Calu3 (cell line): Measurements from ENCODE around the gene KCNMB2. TPM values are rescaled to one million over a fixed set of nuclear protein-coding genes. Genes with fewer than 3 reads are reported as not detected.
"Not testable (repeated sequence)": the region's sequence is repeated elsewhere in the genome, so short reads cannot be mapped to it uniquely, and the experiment has no call there.

Experiments used
- BruUV-seq: library from RNA; stranded (reverse); fragments of 400-500 nt; replicated peaks from 2 replicates; lab custom pipeline; 2021; lab: Mats Ljungman, UMichigan
- CTCF ChIA-PET: fragments of 300-600 bp; sonication (Branson Sonifier 250); formaldehyde crosslinking; loops from one replicate; lab custom pipeline; 2022; ENCODE audit warnings: antibody characterized with exemption; lab: Charles Lee
- DNase-seq: peaks from one replicate; pipeline ENCODE4 v3.0.0; 2022
- H3K27ac Mint-ChIP-seq: one replicate; pipeline ENCODE4 v1.8.0; 2022; ENCODE audit warnings: mixed read lengths; ENCODE audit not compliant: unreplicated experiment
- H3K27me3 Mint-ChIP-seq: one replicate; pipeline ENCODE4 v1.8.0; 2022; ENCODE audit warnings: mixed read lengths; ENCODE audit not compliant: unreplicated experiment
- H3K36me3 Mint-ChIP-seq: one replicate; pipeline ENCODE4 v1.8.0; 2022; ENCODE audit warnings: mild to moderate bottlenecking, moderate library complexity, mixed read lengths; ENCODE audit not compliant: insufficient read depth, unreplicated experiment
- H3K4me1 Mint-ChIP-seq: one replicate; pipeline ENCODE4 v1.8.0; 2022; ENCODE audit warnings: mild to moderate bottlenecking, low read depth, mixed read lengths; ENCODE audit not compliant: unreplicated experiment
- H3K4me3 Mint-ChIP-seq: one replicate; pipeline ENCODE4 v1.8.0; 2022; ENCODE audit warnings: mild to moderate bottlenecking, low read depth, moderate library complexity, mixed read lengths; ENCODE audit not compliant: unreplicated experiment
- H3K9me3 Mint-ChIP-seq: one replicate; pipeline ENCODE4 v1.8.0; 2022; ENCODE audit warnings: low read depth, mixed read lengths; ENCODE audit not compliant: unreplicated experiment
- intact Hi-C: fragments of 100-400 bp; cut with micrococcal nuclease; formaldehyde crosslinking; loops from one replicate; pipeline ENCODE4 v1.10.0; 2022; ENCODE audit not compliant: unreplicated experiment
- total RNA-seq: library from RNA; stranded (reverse); gene quantifications from 2 replicates; pipeline ENCODE4 v1.2.3, GENCODE V29; 2022
- TF ChIP-seq, protein P1 (sequence below): fragments of 200-600 bp; IDR thresholded peaks from one replicate; pipeline ENCODE4 v1.8.0; 2022; ENCODE audit warnings: antibody characterized with exemption; ENCODE audit not compliant: unreplicated experiment

The KCNMB2 gene
- total RNA-seq, 1 experiment from 2014 or later, result not detected

DNA sequence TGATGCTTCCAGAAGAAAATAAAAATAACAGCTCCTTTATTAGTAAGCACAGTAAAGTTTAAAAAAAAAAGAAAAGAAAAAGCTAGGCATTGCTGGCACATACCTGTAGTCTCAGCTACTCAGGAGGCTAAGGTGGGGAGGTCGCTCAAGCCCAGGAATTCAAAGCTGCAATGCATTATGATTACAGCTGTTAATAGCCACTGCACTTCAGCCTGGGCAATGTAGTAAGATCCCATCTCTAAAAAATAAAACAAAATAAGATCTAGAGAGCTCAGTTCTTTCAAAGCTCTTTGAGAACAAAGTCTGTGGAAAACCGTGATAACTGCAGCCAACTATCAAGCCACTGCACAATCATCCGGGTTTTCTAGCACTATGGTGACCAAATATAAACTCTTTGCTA lies 323.1 kb downstream of the KCNMB2 start:
- Mint-ChIP-seq H3K9me3 (peaks cover 18% of the 10 kb centered on the region), H3K27me3 (no peaks in the 10 kb centered on the region), H3K27ac (no peak overlapping the region), H3K4me3 (no peak overlapping the region), H3K36me3 (no peaks in the 10 kb centered on the region), H3K4me1 (no peaks in the 10 kb centered on the region)
- no TSS peak for BruUV-seq
- DNase-seq, result no peak
- CTCF ChIA-PET, result no interaction called here
- TF ChIP-seq, protein P1, sequence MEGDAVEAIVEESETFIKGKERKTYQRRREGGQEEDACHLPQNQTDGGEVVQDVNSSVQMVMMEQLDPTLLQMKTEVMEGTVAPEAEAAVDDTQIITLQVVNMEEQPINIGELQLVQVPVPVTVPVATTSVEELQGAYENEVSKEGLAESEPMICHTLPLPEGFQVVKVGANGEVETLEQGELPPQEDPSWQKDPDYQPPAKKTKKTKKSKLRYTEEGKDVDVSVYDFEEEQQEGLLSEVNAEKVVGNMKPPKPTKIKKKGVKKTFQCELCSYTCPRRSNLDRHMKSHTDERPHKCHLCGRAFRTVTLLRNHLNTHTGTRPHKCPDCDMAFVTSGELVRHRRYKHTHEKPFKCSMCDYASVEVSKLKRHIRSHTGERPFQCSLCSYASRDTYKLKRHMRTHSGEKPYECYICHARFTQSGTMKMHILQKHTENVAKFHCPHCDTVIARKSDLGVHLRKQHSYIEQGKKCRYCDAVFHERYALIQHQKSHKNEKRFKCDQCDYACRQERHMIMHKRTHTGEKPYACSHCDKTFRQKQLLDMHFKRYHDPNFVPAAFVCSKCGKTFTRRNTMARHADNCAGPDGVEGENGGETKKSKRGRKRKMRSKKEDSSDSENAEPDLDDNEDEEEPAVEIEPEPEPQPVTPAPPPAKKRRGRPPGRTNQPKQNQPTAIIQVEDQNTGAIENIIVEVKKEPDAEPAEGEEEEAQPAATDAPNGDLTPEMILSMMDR, result no peak
- intact Hi-C loops, result no loop called here

DNA sequence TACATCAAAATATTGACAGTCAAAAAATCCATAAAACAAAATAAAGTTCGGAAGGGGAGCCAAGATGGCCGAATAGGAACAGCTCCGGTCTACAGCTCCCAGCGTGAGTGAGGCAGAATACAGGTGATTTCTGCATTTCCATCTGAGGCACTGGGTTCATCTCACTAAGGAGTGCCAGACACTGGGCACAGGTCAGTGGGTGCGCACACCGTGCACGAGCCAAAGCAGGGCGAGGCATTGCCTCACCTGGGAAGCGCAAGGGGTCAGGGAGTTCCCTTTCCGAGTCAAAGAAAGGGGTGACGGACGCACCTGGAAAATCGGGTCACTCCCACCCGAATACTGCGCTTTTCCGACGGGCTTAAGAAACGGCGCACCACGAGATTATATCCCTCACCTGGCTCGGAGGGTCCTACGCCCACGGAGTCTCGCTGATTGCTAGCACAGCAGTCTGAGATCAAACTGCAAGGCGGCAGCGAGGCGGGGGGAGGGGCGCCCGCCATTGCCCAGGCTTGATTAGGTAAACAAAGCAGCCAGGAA lies 323.7 kb downstream of the KCNMB2 start:
- DNase-seq, H3K4me1 Mint-ChIP-seq, H3K4me3 Mint-ChIP-seq, CTCF ChIA-PET, H3K27me3 Mint-ChIP-seq, H3K36me3 Mint-ChIP-seq, H3K27ac Mint-ChIP-seq, BruUV-seq, intact Hi-C loops: not testable (repeated sequence)
- peaks cover 17% of the 10 kb centered on the region for H3K9me3 Mint-ChIP-seq

DNA sequence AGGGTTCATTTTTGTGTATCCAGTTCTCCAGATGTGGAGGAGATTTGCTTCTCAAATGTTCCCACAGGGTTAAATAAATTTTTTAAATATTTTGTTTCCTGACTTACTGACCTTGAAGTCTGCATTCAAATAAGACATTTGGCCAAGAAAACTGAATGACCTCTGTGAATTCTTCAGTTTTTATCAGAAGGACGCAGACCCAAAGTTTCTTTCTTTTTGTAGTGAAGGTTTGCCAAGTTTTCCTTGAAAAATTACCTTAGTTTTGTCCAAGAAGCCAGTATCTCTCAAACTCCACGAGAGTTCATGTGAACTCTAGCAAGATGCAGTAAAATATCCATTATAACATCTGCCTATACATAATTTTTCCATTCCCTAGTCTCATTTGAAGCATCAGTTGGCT lies 332.4 kb downstream of the KCNMB2 start:
- no peak overlapping the region for H3K27ac Mint-ChIP-seq
- H3K27me3 Mint-ChIP-seq, result no peaks in the 10 kb centered on the region
- BruUV-seq, result no TSS peak
- no peak overlapping the region for H3K4me3 Mint-ChIP-seq
- TF ChIP-seq, protein P1, result no peak
- H3K36me3 Mint-ChIP-seq, result no peaks in the 10 kb centered on the region
- intact Hi-C loops, result no loop called here
- H3K9me3 Mint-ChIP-seq, result peaks cover 12% of the 10 kb centered on the region
- H3K4me1 Mint-ChIP-seq, result no peaks in the 10 kb centered on the region
- CTCF ChIA-PET, result no interaction called here
- DNase-seq, result no peak

DNA sequence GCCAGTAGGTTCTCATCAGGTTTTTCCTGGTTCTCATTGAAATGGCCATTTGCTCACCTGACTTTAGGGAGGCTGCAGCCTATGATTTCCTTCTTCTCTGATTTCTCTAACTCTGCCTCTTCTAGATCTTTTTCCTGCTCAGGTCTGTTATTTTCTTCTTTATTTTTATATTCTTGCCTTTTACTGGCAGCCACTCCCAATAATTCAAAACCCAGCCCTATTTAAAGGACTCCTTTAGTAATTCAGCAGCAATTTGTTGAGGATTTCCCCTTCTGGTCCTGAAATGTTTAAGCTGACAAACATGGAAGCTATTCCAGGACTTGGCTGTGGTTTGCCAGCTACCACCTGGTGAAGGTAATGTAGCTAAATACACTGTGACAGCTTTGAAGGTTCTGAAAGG lies 333.8 kb downstream of the KCNMB2 start:
- peaks cover 17% of the 10 kb centered on the region for H3K9me3 Mint-ChIP-seq
- no peak overlapping the region for H3K4me3 Mint-ChIP-seq
- H3K27me3 Mint-ChIP-seq, result no peaks in the 10 kb centered on the region
- no peak overlapping the region for H3K27ac Mint-ChIP-seq
- BruUV-seq, result no TSS peak
- intact Hi-C loops, result no loop called here
- H3K4me1 Mint-ChIP-seq, result no peaks in the 10 kb centered on the region
- TF ChIP-seq, protein P1, result no peak
- CTCF ChIA-PET, result interaction anchor here (0.6 to 0.9 kb wide), 3 partner anchors 14 to 213 kb away, joined by 3 to 4 read pairs (median 3); no protein-coding TSS in a partner anchor
- no peaks in the 10 kb centered on the region for H3K36me3 Mint-ChIP-seq
- no peak for DNase-seq

DNA sequence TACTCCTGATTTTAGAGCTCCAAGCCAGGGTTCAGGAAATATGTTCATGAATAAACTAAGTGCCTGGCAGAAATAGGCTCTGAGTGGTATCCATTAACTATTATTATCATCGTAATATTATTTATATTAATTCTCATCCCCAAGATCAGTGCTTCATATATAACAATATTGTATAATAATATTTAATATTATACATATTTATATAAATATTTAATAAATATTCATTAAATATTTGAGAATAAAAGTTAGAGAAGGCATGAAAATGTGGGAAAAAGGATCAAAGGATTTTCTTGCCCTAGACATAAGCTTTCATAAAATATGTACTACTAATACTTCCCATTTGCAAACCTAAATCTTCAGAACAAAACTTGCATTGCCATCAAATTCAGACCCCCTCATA lies 338.9 kb downstream of the KCNMB2 start:
- CTCF ChIA-PET, result no interaction called here
- BruUV-seq, result no TSS peak

More for the DNA sequence above, 338.9 kb downstream of the KCNMB2 start:
- Mint-ChIP-seq H3K4me1 (no peaks in the 10 kb centered on the region), H3K4me3 (no peak overlapping the region), H3K27ac (no peak overlapping the region), H3K36me3 (no peaks in the 10 kb centered on the region), H3K27me3 (no peaks in the 10 kb centered on the region), H3K9me3 (peaks cover 16% of the 10 kb centered on the region)
- intact Hi-C loops, result no loop called here
- no peak for DNase-seq
- TF ChIP-seq, protein P1, result no peak
